Measurements from ENCODE around the gene DSCAM. TPM values are rescaled to one million over a fixed set of nuclear protein-coding genes. Genes with fewer than 3 reads are reported as not detected.

Gene DSCAM
- polyA plus RNA-seq, 4 donors: under 0.01 to 0.22 (median 0.13) TPM; not detected in 1

DNA sequence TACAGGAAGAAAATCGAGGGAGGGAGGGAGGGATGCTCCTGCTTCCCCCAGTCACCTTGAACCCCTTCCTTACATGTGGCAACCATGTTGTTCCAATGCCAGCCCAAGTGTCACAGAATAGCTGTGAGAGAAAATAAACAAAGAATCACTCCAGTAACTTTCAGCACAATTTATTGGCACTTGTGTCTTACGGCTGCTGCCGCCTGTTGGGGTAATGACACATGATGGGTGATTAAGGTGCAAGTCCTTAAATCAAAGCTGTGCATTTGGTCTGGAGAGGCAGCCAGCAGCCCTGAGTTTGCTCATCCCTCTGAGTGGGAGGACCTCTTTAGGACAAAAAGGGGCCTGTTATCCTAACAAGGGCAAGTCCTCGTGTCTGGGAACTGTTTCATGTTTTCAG, 602.0 kb downstream of the DSCAM start:
- H3K36me3 ChIP-seq (ENCODE audit: control insufficient read depth in 3 of 3, insufficient read depth in 2 of 3, low read depth in 1 of 3, low read length in 3 of 3): no peaks in the 10 kb centered on the region
- H3K27me3 ChIP-seq (ENCODE audit: control insufficient read depth in 3 of 3, insufficient read depth in 3 of 3, low read length in 3 of 3): no peaks in the 10 kb centered on the region
- WGBS, 3 donors: 61 to 63% (median 61%) methylated on average over 4 of the region's 4 CpGs
- H3K4me3 ChIP-seq (ENCODE audit: low read depth in 1 of 3, low read length in 3 of 3): no peak overlapping the region
- FAIRE-seq (no peak), DNase-seq (no peak)
- H3K4me1 ChIP-seq (ENCODE audit: control insufficient read depth in 3 of 3, insufficient read depth in 2 of 3, low read depth in 1 of 3, low read length in 2 of 3): no peaks in the 10 kb centered on the region
- H3K27ac ChIP-seq (ENCODE audit: low read depth in 1 of 3, low read length in 2 of 3): no peak overlapping the region
- H3K9me3 ChIP-seq (ENCODE audit: control insufficient read depth in 2 of 2, insufficient read depth in 1 of 2, low read depth in 1 of 2, low read length in 1 of 2): peaks cover 2% of the 10 kb centered on the region in 2 donors

DNA sequence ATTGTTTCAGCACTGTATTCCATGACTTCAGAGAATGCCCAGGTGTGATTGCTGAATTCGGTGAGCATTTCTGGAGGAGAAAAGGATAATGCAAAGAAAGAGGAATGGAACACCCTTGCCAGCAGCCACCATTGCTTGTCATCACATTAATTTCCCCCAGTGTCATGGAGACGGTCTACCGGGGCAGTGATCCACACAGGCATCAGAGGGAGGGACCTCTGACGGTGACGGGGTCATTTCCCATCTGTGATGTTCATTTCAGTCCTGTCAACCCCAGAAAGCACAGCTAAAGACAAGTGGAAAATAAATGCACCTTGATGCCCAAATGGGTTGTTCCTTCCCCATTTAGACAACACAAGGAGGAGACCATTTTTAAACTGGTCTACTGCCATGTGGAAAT, 603.3 kb downstream of the DSCAM start:
- H3K36me3 ChIP-seq (ENCODE audit: control insufficient read depth in 3 of 3, insufficient read depth in 2 of 3, low read depth in 1 of 3, low read length in 3 of 3): no peaks in the 10 kb centered on the region
- H3K9me3 ChIP-seq (ENCODE audit: control insufficient read depth in 2 of 2, insufficient read depth in 1 of 2, low read depth in 1 of 2, low read length in 1 of 2): peaks cover 0 to 2% of the 10 kb centered on the region in 2 donors
- FAIRE-seq (no peak), DNase-seq (no peak)
- 86 to 95% (median 89%) methylated on average over 5 of the region's 5 CpGs for WGBS, 3 donors
- H3K4me1 ChIP-seq (ENCODE audit: control insufficient read depth in 3 of 3, insufficient read depth in 2 of 3, low read depth in 1 of 3, low read length in 2 of 3): no peaks in the 10 kb centered on the region
- no peak overlapping the region for H3K27ac ChIP-seq (ENCODE audit: low read depth in 1 of 3, low read length in 2 of 3)
- no peaks in the 10 kb centered on the region for H3K27me3 ChIP-seq (ENCODE audit: control insufficient read depth in 3 of 3, insufficient read depth in 3 of 3, low read length in 3 of 3)
- H3K4me3 ChIP-seq (ENCODE audit: low read depth in 1 of 3, low read length in 3 of 3): no peak overlapping the region

DNA sequence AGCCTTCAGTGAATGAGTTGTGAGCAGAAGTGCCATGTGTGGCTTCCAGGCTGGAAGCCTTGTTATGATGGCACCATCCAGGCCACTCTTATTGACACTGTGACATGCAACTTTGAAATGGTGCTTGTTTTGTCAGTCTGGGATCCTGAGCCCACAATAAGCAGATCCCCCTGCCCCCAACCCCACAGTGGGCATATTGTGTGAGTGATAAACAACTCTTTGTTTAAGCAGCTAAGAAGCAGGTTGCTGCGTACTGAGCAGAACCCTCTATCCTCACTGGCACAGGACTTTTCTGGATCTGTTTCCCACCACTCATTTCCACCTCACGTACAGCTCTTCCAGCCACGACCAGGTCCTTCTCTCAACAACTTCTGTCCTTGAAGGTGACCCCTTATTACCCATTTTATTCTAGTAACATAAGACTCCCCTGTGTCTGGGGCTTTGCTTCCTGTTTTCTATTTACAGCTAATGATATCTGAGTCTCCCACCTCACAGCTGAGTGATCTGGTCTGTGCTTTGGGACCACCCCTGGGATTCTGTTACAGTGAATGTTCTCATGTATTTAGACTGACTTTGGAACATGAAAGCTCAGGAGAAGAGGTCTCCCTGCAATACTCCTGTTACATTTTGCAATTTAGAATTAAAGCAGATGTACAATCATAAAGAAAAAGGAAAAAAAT, 604.2 kb downstream of the DSCAM start:
- no peak for FAIRE-seq
- 55 to 70% (median 61%) methylated on average over 3 of the region's 3 CpGs for WGBS, 3 donors

DNA sequence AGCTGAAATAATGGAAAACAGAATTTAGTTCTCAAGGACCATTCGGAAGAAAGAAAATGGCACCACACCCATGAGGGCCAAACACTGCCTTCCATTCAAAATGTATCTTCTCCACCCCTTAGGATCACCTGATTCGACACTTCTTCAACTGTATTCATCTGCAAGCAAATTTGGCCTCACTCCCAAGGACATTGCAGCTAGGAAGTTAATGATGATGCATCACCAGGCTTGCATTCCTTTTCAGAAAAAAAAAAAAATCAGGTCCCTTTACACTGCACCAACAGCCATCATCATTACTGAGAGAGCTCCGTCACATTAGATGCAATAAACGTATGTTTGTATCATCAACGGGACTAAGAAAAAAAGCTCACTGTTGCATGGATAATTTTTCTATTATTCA, 611.4 kb downstream of the DSCAM start:
- no peaks in the 10 kb centered on the region for H3K36me3 ChIP-seq (ENCODE audit: control insufficient read depth in 3 of 3, insufficient read depth in 2 of 3, low read depth in 1 of 3, low read length in 3 of 3)
- 74 to 85% (median 77%) methylated on average over 5 of the region's 5 CpGs for WGBS, 3 donors
- no peak for DNase-seq
- H3K9me3 ChIP-seq (ENCODE audit: control insufficient read depth in 2 of 2, insufficient read depth in 1 of 2, low read depth in 1 of 2, low read length in 1 of 2): no peaks in the 10 kb centered on the region
- FAIRE-seq: no peak
- no peak overlapping the region for H3K27ac ChIP-seq (ENCODE audit: low read depth in 1 of 3, low read length in 2 of 3)
- no peaks in the 10 kb centered on the region for H3K4me1 ChIP-seq (ENCODE audit: control insufficient read depth in 3 of 3, insufficient read depth in 2 of 3, low read depth in 1 of 3, low read length in 2 of 3)
- no peak overlapping the region for H3K4me3 ChIP-seq (ENCODE audit: low read depth in 1 of 3, low read length in 3 of 3)
- H3K27me3 ChIP-seq (ENCODE audit: control insufficient read depth in 3 of 3, insufficient read depth in 3 of 3, low read length in 3 of 3): no peaks in the 10 kb centered on the region

More for the DNA sequence above, 604.2 kb downstream of the DSCAM start:
- no peaks in the 10 kb centered on the region for H3K4me1 ChIP-seq (ENCODE audit: control insufficient read depth in 3 of 3, insufficient read depth in 2 of 3, low read depth in 1 of 3, low read length in 2 of 3)
- no peak for DNase-seq
- H3K4me3 ChIP-seq (ENCODE audit: low read depth in 1 of 3, low read length in 3 of 3): no peak overlapping the region
- H3K9me3 ChIP-seq (ENCODE audit: control insufficient read depth in 2 of 2, insufficient read depth in 1 of 2, low read depth in 1 of 2, low read length in 1 of 2): no peaks in the 10 kb centered on the region
- H3K36me3 ChIP-seq (ENCODE audit: control insufficient read depth in 3 of 3, insufficient read depth in 2 of 3, low read depth in 1 of 3, low read length in 3 of 3): no peaks in the 10 kb centered on the region
- H3K27ac ChIP-seq (ENCODE audit: low read depth in 1 of 3, low read length in 2 of 3): no peak overlapping the region
- no peaks in the 10 kb centered on the region for H3K27me3 ChIP-seq (ENCODE audit: control insufficient read depth in 3 of 3, insufficient read depth in 3 of 3, low read length in 3 of 3)

DNA sequence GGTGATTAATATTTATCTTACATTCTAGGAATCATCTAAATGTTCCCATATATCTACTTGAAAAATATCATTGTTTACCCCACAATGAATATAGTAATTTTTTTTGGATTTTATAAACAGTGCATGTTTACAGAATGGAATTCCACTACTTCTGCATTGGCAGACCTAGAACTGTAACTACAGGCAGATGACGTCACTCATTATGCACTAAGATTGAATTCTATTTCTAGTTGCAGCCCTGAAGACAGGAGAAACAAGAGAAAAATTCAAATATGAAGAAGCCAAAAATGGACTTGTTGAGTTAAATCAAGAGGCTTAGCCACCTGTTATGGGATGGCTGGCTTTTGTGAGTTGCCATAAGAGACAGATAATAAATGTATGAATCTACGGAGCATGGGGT, 615.0 kb downstream of the DSCAM start:
- DNase-seq: no peak

DNA sequence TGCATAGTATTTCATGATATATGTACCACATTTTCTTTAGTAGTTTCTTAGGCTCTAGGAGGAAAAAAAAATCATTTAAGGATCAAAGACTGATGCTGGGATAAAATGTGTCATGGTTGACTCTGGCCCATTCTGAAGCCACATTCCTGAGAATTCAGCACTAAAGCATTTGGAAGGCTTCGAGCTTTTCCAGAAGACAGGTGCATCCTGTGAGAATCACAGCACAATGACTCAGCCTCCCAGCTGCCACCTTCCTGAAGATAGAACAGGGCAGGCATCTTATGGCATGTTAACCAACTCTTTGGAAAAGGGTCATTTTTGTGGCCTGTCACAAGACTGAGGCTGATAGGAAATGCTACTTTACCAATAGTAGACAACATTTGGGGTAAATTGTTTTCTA, 619.9 kb downstream of the DSCAM start:
- H3K4me3 ChIP-seq (ENCODE audit: low read depth in 1 of 3, low read length in 3 of 3): no peak overlapping the region
- no peak for FAIRE-seq
- 64 to 82% (median 76%) methylated on average over 1 of the region's 1 CpG for WGBS, 3 donors
- no peaks in the 10 kb centered on the region for H3K9me3 ChIP-seq (ENCODE audit: control insufficient read depth in 2 of 2, insufficient read depth in 1 of 2, low read depth in 1 of 2, low read length in 1 of 2)
- no peak overlapping the region for H3K27ac ChIP-seq (ENCODE audit: low read depth in 1 of 3, low read length in 2 of 3)
- H3K36me3 ChIP-seq (ENCODE audit: control insufficient read depth in 3 of 3, insufficient read depth in 2 of 3, low read depth in 1 of 3, low read length in 3 of 3): no peaks in the 10 kb centered on the region
- H3K27me3 ChIP-seq (ENCODE audit: control insufficient read depth in 3 of 3, insufficient read depth in 3 of 3, low read length in 3 of 3): no peaks in the 10 kb centered on the region
- no peaks in the 10 kb centered on the region for H3K4me1 ChIP-seq (ENCODE audit: control insufficient read depth in 3 of 3, insufficient read depth in 2 of 3, low read depth in 1 of 3, low read length in 2 of 3)
- no peak for DNase-seq

More for the DNA sequence above, 615.0 kb downstream of the DSCAM start:
- FAIRE-seq: no peak
- WGBS, 3 donors: 76 to 95% (median 89%) methylated on average over 2 of the region's 2 CpGs
- Histone ChIP-seq H3K9me3 (ENCODE audit: control insufficient read depth in 2 of 2, insufficient read depth in 1 of 2, low read depth in 1 of 2, low read length in 1 of 2) (no peaks in the 10 kb centered on the region), H3K36me3 (ENCODE audit: control insufficient read depth in 3 of 3, insufficient read depth in 2 of 3, low read depth in 1 of 3, low read length in 3 of 3) (no peaks in the 10 kb centered on the region), H3K27ac (ENCODE audit: low read depth in 1 of 3, low read length in 2 of 3) (no peak overlapping the region), H3K4me1 (ENCODE audit: control insufficient read depth in 3 of 3, insufficient read depth in 2 of 3, low read depth in 1 of 3, low read length in 2 of 3) (no peaks in the 10 kb centered on the region), H3K4me3 (ENCODE audit: low read depth in 1 of 3, low read length in 3 of 3) (no peak overlapping the region), H3K27me3 (ENCODE audit: control insufficient read depth in 3 of 3, insufficient read depth in 3 of 3, low read length in 3 of 3) (no peaks in the 10 kb centered on the region)

DNA sequence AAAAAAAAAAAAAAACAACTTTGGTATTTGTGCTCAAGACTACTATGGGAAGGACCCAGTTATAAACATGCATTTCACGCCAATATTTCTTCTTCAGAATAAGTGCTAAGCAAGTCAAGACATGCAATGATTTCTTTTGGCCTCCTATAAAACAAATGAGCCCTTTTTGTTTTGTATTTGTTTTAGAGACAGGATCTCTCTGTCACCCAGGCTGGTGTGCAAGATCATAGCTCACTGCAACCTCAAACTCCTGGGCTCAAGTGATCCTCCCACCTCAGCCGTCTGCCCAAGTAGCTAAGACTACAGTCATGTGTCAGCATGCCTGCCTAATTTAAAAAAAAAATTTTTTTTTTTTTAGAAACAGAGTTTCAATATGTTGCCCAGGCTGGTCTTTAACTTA, 631.0 kb downstream of the DSCAM start:
- H3K27ac ChIP-seq (ENCODE audit: low read depth in 1 of 3, low read length in 2 of 3): no peak overlapping the region
- DNase-seq (no peak), FAIRE-seq (no peak)
- peaks cover 0 to 3% (median 0%) of the 10 kb centered on the region in 3 donors for H3K27me3 ChIP-seq (ENCODE audit: control insufficient read depth in 3 of 3, insufficient read depth in 3 of 3, low read length in 3 of 3)
- 63 to 72% (median 65%) methylated on average over 2 of the region's 2 CpGs for WGBS, 3 donors
- no peaks in the 10 kb centered on the region for H3K36me3 ChIP-seq (ENCODE audit: control insufficient read depth in 3 of 3, insufficient read depth in 2 of 3, low read depth in 1 of 3, low read length in 3 of 3)
- H3K9me3 ChIP-seq (ENCODE audit: control insufficient read depth in 2 of 2, insufficient read depth in 1 of 2, low read depth in 1 of 2, low read length in 1 of 2): no peaks in the 10 kb centered on the region
- no peak overlapping the region for H3K4me3 ChIP-seq (ENCODE audit: low read depth in 1 of 3, low read length in 3 of 3)
- no peaks in the 10 kb centered on the region for H3K4me1 ChIP-seq (ENCODE audit: control insufficient read depth in 3 of 3, insufficient read depth in 2 of 3, low read depth in 1 of 3, low read length in 2 of 3)

DNA sequence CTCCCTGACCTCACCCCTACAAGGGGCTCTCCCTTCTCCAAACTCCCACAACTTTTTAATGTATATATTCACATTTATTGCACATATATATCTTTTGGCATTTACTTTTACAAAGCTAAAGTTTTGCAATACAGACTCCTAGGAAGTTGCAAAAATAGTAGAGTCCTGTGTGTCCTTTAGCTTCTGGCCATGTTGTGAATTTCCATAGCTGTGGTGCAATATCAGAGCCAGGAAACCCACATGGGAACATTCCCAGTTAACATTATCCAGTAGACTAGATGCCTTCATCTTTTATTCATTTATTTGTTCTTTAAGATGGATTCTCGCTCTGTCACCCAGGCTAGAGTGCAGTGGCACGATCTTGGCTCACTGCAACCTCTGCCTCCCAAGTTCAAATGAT, 636.7 kb downstream of the DSCAM start:
- H3K4me3 ChIP-seq (ENCODE audit: low read depth in 1 of 3, low read length in 3 of 3): no peak overlapping the region
- FAIRE-seq (no peak), DNase-seq (no peak)
- H3K4me1 ChIP-seq (ENCODE audit: control insufficient read depth in 3 of 3, insufficient read depth in 2 of 3, low read depth in 1 of 3, low read length in 2 of 3): no peaks in the 10 kb centered on the region
- no peaks in the 10 kb centered on the region for H3K9me3 ChIP-seq (ENCODE audit: control insufficient read depth in 2 of 2, insufficient read depth in 1 of 2, low read depth in 1 of 2, low read length in 1 of 2)
- no peak overlapping the region for H3K27ac ChIP-seq (ENCODE audit: low read depth in 1 of 3, low read length in 2 of 3)
- WGBS, 3 donors: 82 to 92% (median 89%) methylated on average over 2 of the region's 2 CpGs
- H3K27me3 ChIP-seq (ENCODE audit: control insufficient read depth in 3 of 3, insufficient read depth in 3 of 3, low read length in 3 of 3): no peaks in the 10 kb centered on the region
- no peaks in the 10 kb centered on the region for H3K36me3 ChIP-seq (ENCODE audit: control insufficient read depth in 3 of 3, insufficient read depth in 2 of 3, low read depth in 1 of 3, low read length in 3 of 3)

DNA sequence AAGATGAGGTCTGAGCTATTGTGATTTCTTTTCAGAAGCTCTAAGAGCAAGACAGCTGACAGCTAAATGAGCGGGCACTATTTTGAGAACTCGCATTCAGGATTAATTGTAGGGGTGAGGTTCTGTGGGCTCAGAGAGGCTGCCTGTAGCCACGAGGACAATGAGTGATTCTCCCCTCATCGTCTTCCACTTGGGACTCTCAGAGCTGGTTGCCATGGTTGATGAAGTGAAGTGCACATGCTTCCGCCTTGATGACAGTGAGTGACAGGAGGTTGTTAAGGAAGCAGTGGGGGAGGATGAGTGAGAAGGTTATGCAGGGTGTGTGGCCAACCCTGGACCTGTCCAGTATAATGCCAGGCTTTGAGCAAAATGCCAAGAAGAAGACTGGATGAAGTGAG, 638.0 kb downstream of the DSCAM start:
- no peaks in the 10 kb centered on the region for H3K36me3 ChIP-seq (ENCODE audit: control insufficient read depth in 3 of 3, insufficient read depth in 2 of 3, low read depth in 1 of 3, low read length in 3 of 3)
- FAIRE-seq (no peak), DNase-seq (no peak)
- WGBS, 3 donors: 70 to 79% (median 75%) methylated on average over 5 of the region's 5 CpGs
- no peak overlapping the region for H3K4me3 ChIP-seq (ENCODE audit: low read depth in 1 of 3, low read length in 3 of 3)
- H3K27ac ChIP-seq (ENCODE audit: low read depth in 1 of 3, low read length in 2 of 3): no peak overlapping the region
- H3K27me3 ChIP-seq (ENCODE audit: control insufficient read depth in 3 of 3, insufficient read depth in 3 of 3, low read length in 3 of 3): no peaks in the 10 kb centered on the region
- H3K9me3 ChIP-seq (ENCODE audit: control insufficient read depth in 2 of 2, insufficient read depth in 1 of 2, low read depth in 1 of 2, low read length in 1 of 2): no peaks in the 10 kb centered on the region
- no peaks in the 10 kb centered on the region for H3K4me1 ChIP-seq (ENCODE audit: control insufficient read depth in 3 of 3, insufficient read depth in 2 of 3, low read depth in 1 of 3, low read length in 2 of 3)

Data from small intestine (tissue), 7 donors.